Measurements from ENCODE around the gene TUBB8B. TPM values are rescaled to one million over a fixed set of nuclear protein-coding genes. Genes with fewer than 3 reads are reported as not detected.
"Not testable (repeated sequence)": the region's sequence is repeated elsewhere in the genome, so short reads cannot be mapped to it uniquely, and the experiment has no call there.

TUBB8B gene
- total RNA-seq, 1 experiment from 2014 or later: 1.0 TPM

- H3K4me2 ChIP-seq (ENCODE audit: insufficient read depth, insufficient read length, low read length); H2BK12ac ChIP-seq (ENCODE audit: insufficient read length, low read depth, low read length); H2AFZ ChIP-seq (ENCODE audit: low read length); H3K27ac Mint-ChIP-seq; H3K4ac ChIP-seq (ENCODE audit: low read depth, low read length); H4K8ac ChIP-seq (replicated peaks; ENCODE audit: insufficient read length, low read depth, low read length); H3T11ph ChIP-seq (ENCODE audit: low read length); H2BK120ac ChIP-seq (ENCODE audit: low read depth, low read length, poor library complexity, severe bottlenecking); H3K79me1 ChIP-seq (ENCODE audit: insufficient read depth, low read depth, low read length, poor library complexity, severe bottlenecking); H3K23me2 ChIP-seq (ENCODE audit: insufficient read length, low read depth, low read length, poor library complexity, severe bottlenecking); H3K4me1 Mint-ChIP-seq; H2BK20ac ChIP-seq (ENCODE audit: low read depth, low read length, poor library complexity, severe bottlenecking); H3K18ac ChIP-seq (ENCODE audit: insufficient read length, low read depth, low read length); H4K5ac ChIP-seq (ENCODE audit: insufficient read length, low read depth, low read length); H3K79me2 ChIP-seq (ENCODE audit: insufficient read depth, low read length); H3K9ac ChIP-seq (ENCODE audit: extremely low read depth, insufficient read length, low read length); H2BK5ac ChIP-seq (ENCODE audit: insufficient read length, low read length); H2BK15ac ChIP-seq (ENCODE audit: low read depth, low read length); H3K56ac ChIP-seq (ENCODE audit: insufficient read length, low read depth, low read length); H4K20me1 ChIP-seq (ENCODE audit: control insufficient read depth, insufficient read depth, insufficient read length); H3K23ac ChIP-seq (ENCODE audit: insufficient read length, low read depth, low read length); H3K27me3 ChIP-seq (ENCODE audit: insufficient read depth, low read length); H3K4me1 ChIP-seq (ENCODE audit: insufficient read depth, low read length); H2AK5ac ChIP-seq (ENCODE audit: insufficient read length, low read length); H3K27ac ChIP-seq (ENCODE audit: insufficient read length, low read depth, low read length); H4K91ac ChIP-seq (ENCODE audit: insufficient read length, low read depth, low read length); H3K14ac ChIP-seq (ENCODE audit: insufficient read depth, low read length); H3K27me3 Mint-ChIP-seq (ENCODE audit: low read depth); DNase-seq: not testable (repeated sequence)
- Mint-ChIP-seq H3K36me3 (ENCODE audit: insufficient read depth in 1 of 3, low read depth in 3 of 3) (peaks cover 9 to 14% (median 12%) of the 10 kb centered on the region in 3 experiments), H3K9me3 (peaks cover 50 to 62% of the 10 kb centered on the region in 2 experiments), H3K4me3 (peak overlapping the region in 1 of 2 experiments; percentile 46; a peak in 1 of 5 replicates)
- peaks cover 14% of the 10 kb centered on the region for H3K9me3 ChIP-seq (ENCODE audit: control insufficient read depth, low read depth, low read length)
- no CpG with 5 or more reads among the region's 11 CpGs for WGBS (ENCODE audit: extremely low coverage, insufficient read length, low lambda C conversion rate)
Measured at GRCh38 chr18:82626-83209, 33.3 kb upstream of the TUBB8B start.

GRCh38 chr18:80881-81280, 31.5 kb upstream of the TUBB8B start:
- H3K4me3 Mint-ChIP-seq: peak overlapping the region in 1 of 2 experiments; percentile 67; a peak in 3 of 5 replicates

More at GRCh38 chr18:80881-81280, 31.5 kb upstream of the TUBB8B start:
- H3T11ph ChIP-seq (ENCODE audit: low read length); H2AFZ ChIP-seq (ENCODE audit: low read length); H2BK120ac ChIP-seq (ENCODE audit: low read depth, low read length, poor library complexity, severe bottlenecking); H3K4me1 Mint-ChIP-seq; H4K8ac ChIP-seq (replicated peaks; ENCODE audit: insufficient read length, low read depth, low read length); H3K27ac Mint-ChIP-seq; H3K4me2 ChIP-seq (ENCODE audit: insufficient read depth, insufficient read length, low read length); H3K9ac ChIP-seq (ENCODE audit: extremely low read depth, insufficient read length, low read length); H3K14ac ChIP-seq (ENCODE audit: insufficient read depth, low read length); H4K91ac ChIP-seq (ENCODE audit: insufficient read length, low read depth, low read length); H3K23me2 ChIP-seq (ENCODE audit: insufficient read length, low read depth, low read length, poor library complexity, severe bottlenecking); H4K20me1 ChIP-seq (ENCODE audit: control insufficient read depth, insufficient read depth, insufficient read length); H4K5ac ChIP-seq (ENCODE audit: insufficient read length, low read depth, low read length); H3K18ac ChIP-seq (ENCODE audit: insufficient read length, low read depth, low read length); H3K79me1 ChIP-seq (ENCODE audit: insufficient read depth, low read depth, low read length, poor library complexity, severe bottlenecking); H2BK12ac ChIP-seq (ENCODE audit: insufficient read length, low read depth, low read length); H3K27me3 ChIP-seq (ENCODE audit: insufficient read depth, low read length); DNase-seq; H2BK15ac ChIP-seq (ENCODE audit: low read depth, low read length); H3K23ac ChIP-seq (ENCODE audit: insufficient read length, low read depth, low read length); H2BK5ac ChIP-seq (ENCODE audit: insufficient read length, low read length); H3K27me3 Mint-ChIP-seq (ENCODE audit: low read depth); H3K27ac ChIP-seq (ENCODE audit: insufficient read length, low read depth, low read length); H2BK20ac ChIP-seq (ENCODE audit: low read depth, low read length, poor library complexity, severe bottlenecking); H3K79me2 ChIP-seq (ENCODE audit: insufficient read depth, low read length); H3K4ac ChIP-seq (ENCODE audit: low read depth, low read length); H3K56ac ChIP-seq (ENCODE audit: insufficient read length, low read depth, low read length); H3K4me1 ChIP-seq (ENCODE audit: insufficient read depth, low read length); H2AK5ac ChIP-seq (ENCODE audit: insufficient read length, low read length): not testable (repeated sequence)
- peaks cover 14% of the 10 kb centered on the region for H3K9me3 ChIP-seq (ENCODE audit: control insufficient read depth, low read depth, low read length)
- WGBS (ENCODE audit: extremely low coverage, insufficient read length, low lambda C conversion rate): no CpG with 5 or more reads among the region's 2 CpGs
- H3K36me3 Mint-ChIP-seq (ENCODE audit: insufficient read depth in 1 of 3, low read depth in 3 of 3): peaks cover 9 to 13% (median 12%) of the 10 kb centered on the region in 3 experiments
- H3K9me3 Mint-ChIP-seq: peaks cover 42 to 57% of the 10 kb centered on the region in 2 experiments

Measured in H9 (cell line).